Hepatocyte (in vitro differentiated cells): ENCODE results near the gene PPHLN1.

Source experiments
- EZH2 ChIP-seq: fragments of 200-600 bp; sonication (generic); IDR thresholded peaks from 2 replicates; pipeline ENCODE4 v1.6.1; 2016; ENCODE audit warnings: antibody characterized with exemption, mild to moderate bottlenecking, borderline replicate concordance
- EZH2phosphoT487 ChIP-seq: fragments of 200-600 bp; sonication (generic); IDR thresholded peaks from one replicate; pipeline ENCODE4 v1.6.1; 2018; ENCODE audit warnings: antibody characterized with exemption, mild to moderate bottlenecking, low read depth, moderate library complexity; ENCODE audit not compliant: unreplicated experiment, severe bottlenecking
- TF ChIP-seq, protein P1 (sequence below): fragments of 200-600 bp; sonication (generic); IDR thresholded peaks from 2 replicates; pipeline ENCODE4 v1.5.1; 2016; ENCODE audit warnings: antibody characterized with exemption, mild to moderate bottlenecking; ENCODE audit not compliant: poor library complexity

- TF ChIP-seq EZH2 (no peak), EZH2phosphoT487 (no peak)
- TF ChIP-seq, protein P1, sequence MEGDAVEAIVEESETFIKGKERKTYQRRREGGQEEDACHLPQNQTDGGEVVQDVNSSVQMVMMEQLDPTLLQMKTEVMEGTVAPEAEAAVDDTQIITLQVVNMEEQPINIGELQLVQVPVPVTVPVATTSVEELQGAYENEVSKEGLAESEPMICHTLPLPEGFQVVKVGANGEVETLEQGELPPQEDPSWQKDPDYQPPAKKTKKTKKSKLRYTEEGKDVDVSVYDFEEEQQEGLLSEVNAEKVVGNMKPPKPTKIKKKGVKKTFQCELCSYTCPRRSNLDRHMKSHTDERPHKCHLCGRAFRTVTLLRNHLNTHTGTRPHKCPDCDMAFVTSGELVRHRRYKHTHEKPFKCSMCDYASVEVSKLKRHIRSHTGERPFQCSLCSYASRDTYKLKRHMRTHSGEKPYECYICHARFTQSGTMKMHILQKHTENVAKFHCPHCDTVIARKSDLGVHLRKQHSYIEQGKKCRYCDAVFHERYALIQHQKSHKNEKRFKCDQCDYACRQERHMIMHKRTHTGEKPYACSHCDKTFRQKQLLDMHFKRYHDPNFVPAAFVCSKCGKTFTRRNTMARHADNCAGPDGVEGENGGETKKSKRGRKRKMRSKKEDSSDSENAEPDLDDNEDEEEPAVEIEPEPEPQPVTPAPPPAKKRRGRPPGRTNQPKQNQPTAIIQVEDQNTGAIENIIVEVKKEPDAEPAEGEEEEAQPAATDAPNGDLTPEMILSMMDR, result no peak
Observed at GRCh38 chr12:42299392-42300308, 26.3 kb upstream of the PPHLN1 start.
